HFFc6 (cell line): Measurements from ENCODE around the gene HOXD11. TPM values are rescaled to one million over a fixed set of nuclear protein-coding genes. Genes with fewer than 3 reads are reported as not detected.

ENCODE experiments used
- DNase-seq: peaks from one replicate; pipeline ENCODE4 v3.0.0-alpha.2; 2018
- H3K27ac Mint-ChIP-seq: 2 replicates; pipeline ENCODE4 v1.8.0; 2020; ENCODE audit warnings: mild to moderate bottlenecking, mixed read lengths
- H3K27me3 Mint-ChIP-seq: 2 replicates; pipeline ENCODE4 v1.8.0; 2021; ENCODE audit warnings: mild to moderate bottlenecking, moderate library complexity, mixed read lengths; ENCODE audit not compliant: insufficient read depth
- H3K36me3 Mint-ChIP-seq: 2 replicates; pipeline ENCODE4 v1.8.0; 2021; ENCODE audit warnings: low read depth, mixed read lengths
- H3K4me1 Mint-ChIP-seq: 2 replicates; pipeline ENCODE4 v1.8.0; 2020; ENCODE audit warnings: low read depth, mixed read lengths
- H3K4me3 Mint-ChIP-seq: 2 replicates; pipeline ENCODE4 v1.8.0; 2020; ENCODE audit warnings: mild to moderate bottlenecking, moderate library complexity, mixed read lengths
- H3K9me3 Mint-ChIP-seq: 2 replicates; pipeline ENCODE4 v1.8.0; 2020; ENCODE audit warnings: mild to moderate bottlenecking, mixed read lengths
- CTCF ChIP-seq: fragments of 200-600 bp; sonication (generic); IDR thresholded peaks from 2 replicates; pipeline ENCODE4 v1.5.0; 2021; ENCODE audit warnings: antibody characterized with exemption, mild to moderate bottlenecking
- total RNA-seq, 6 experiments: library from RNA; stranded (reverse); fragmentation: NEBNext Ultra II Directional; extraction: Animal tissue kit (Norgen Biotek cat#: 25700); gene quantifications; 2 replicates in 1 of 6; 3 replicates in 5 of 6; pipeline ENCODE4 v1.2.3, GENCODE V29; 2021

Gene HOXD11
- total RNA-seq, 6 experiments from 2014 or later, result 6.0 to 10.2 (median 7.6) TPM

GRCh38 chr2:176068419-176068832 is 38.7 kb upstream of the HOXD11 start:
- Mint-ChIP-seq H3K27ac (no peak overlapping the region), H3K4me3 (no peak overlapping the region), H3K27me3 (peaks cover 14% of the 10 kb centered on the region), H3K4me1 (no peaks in the 10 kb centered on the region), H3K36me3 (no peaks in the 10 kb centered on the region), H3K9me3 (peaks cover 3% of the 10 kb centered on the region)
- DNase-seq, result no peak
- no peak for TF ChIP-seq CTCF

- no peaks in the 10 kb centered on the region for H3K4me1 Mint-ChIP-seq
- DNase-seq, result no peak
- H3K4me3 Mint-ChIP-seq, result no peak overlapping the region
- no peaks in the 10 kb centered on the region for H3K36me3 Mint-ChIP-seq
- H3K27me3 Mint-ChIP-seq, result peaks cover 33% of the 10 kb centered on the region
- no peak for TF ChIP-seq CTCF
- H3K9me3 Mint-ChIP-seq, result peaks cover 3% of the 10 kb centered on the region
- H3K27ac Mint-ChIP-seq, result no peak overlapping the region
These were observed 35.5 kb upstream of the HOXD11 start for GRCh38 chr2:176071330-176072291.

- no peak for DNase-seq
- Mint-ChIP-seq H3K36me3 (no peaks in the 10 kb centered on the region), H3K4me1 (no peaks in the 10 kb centered on the region), H3K9me3 (peaks cover 3% of the 10 kb centered on the region), H3K27ac (no peak overlapping the region), H3K4me3 (no peak overlapping the region), H3K27me3 (peaks cover 34% of the 10 kb centered on the region)
- TF ChIP-seq CTCF, result no peak
These were observed 34.8 kb upstream of the HOXD11 start for GRCh38 chr2:176072292-176072669.

GRCh38 chr2:176072951-176073904 is 33.9 kb upstream of the HOXD11 start:
- TF ChIP-seq CTCF, result no peak
- no peak overlapping the region for H3K4me3 Mint-ChIP-seq
- no peak for DNase-seq
- no peaks in the 10 kb centered on the region for H3K4me1 Mint-ChIP-seq
- peaks cover 35% of the 10 kb centered on the region for H3K27me3 Mint-ChIP-seq
- H3K9me3 Mint-ChIP-seq, result no peaks in the 10 kb centered on the region; the same call in 1 of the 2 replicates
- no peak overlapping the region for H3K27ac Mint-ChIP-seq
- H3K36me3 Mint-ChIP-seq, result no peaks in the 10 kb centered on the region

- H3K27me3 Mint-ChIP-seq, result peaks cover 48% of the 10 kb centered on the region
- no peak overlapping the region for H3K4me3 Mint-ChIP-seq
These were observed 32.1 kb upstream of the HOXD11 start for GRCh38 chr2:176074919-176075425.

More at GRCh38 chr2:176074919-176075425, 32.1 kb upstream of the HOXD11 start:
- H3K9me3 Mint-ChIP-seq, result no peaks in the 10 kb centered on the region
- H3K4me1 Mint-ChIP-seq, result peaks cover 7% of the 10 kb centered on the region
- H3K36me3 Mint-ChIP-seq, result no peaks in the 10 kb centered on the region
- no peak for TF ChIP-seq CTCF
- H3K27ac Mint-ChIP-seq, result no peak overlapping the region
- DNase-seq, result no peak
